ENCODE data around the gene SRPK2. TPM values are rescaled to one million over a fixed set of nuclear protein-coding genes. Genes with fewer than 3 reads are reported as not detected.

SRPK2 gene
- total and polyA plus RNA-seq, 2 of the 8 experiments (the other 6 are each of a cell fraction or from before 2014, with no cell fraction given), result 10.0 to 47.1 TPM

DNA sequence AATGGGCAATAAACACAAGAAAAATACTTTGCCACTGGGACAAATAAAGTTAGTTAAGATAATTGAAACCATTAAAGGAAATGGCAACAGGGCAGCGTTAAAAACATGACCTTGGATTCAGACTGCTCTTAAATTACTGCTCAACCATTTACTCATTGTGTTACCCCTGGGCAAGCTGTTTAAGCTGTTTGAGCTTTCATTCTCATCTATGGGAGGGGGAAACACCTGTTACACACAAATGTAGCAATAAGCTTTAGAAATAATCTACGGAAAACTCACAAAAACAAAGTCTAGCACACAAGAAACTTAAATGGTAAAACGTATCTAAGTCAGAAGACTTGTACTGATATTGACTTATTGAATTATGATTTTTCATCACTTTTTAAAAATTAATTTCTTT is 237.6 kb downstream of the SRPK2 start:
- Histone ChIP-seq H3K14ac (ENCODE audit: insufficient read length) (no peak overlapping the region), H2AFZ (ENCODE audit: low read length) (no peak overlapping the region), H3K27ac (ENCODE audit: low read depth, low read length) (no peak overlapping the region), H4K8ac (ENCODE audit: extremely low read depth, insufficient read depth, low read length) (no peak overlapping the region), H2BK20ac (ENCODE audit: low read length) (no peak overlapping the region), H3K23me2 (ENCODE audit: low read depth, low read length) (no peaks in the 10 kb centered on the region), H4K91ac (replicated peaks; ENCODE audit: insufficient read length, low read length) (no peak overlapping the region), H4K5ac (ENCODE audit: insufficient read length, low read depth, low read length) (no peak overlapping the region), H3K79me2 (ENCODE audit: control insufficient read depth in 1 of 2, insufficient read depth in 2 of 2, low read length in 2 of 2) (no peaks in the 10 kb centered on the region), H2BK12ac (ENCODE audit: low read depth, low read length) (no peak overlapping the region), H3K79me1 (ENCODE audit: low read depth, low read length) (no peaks in the 10 kb centered on the region), H2AK5ac (ENCODE audit: low read depth, low read length) (no peak overlapping the region), H3K4me2 (ENCODE audit: insufficient read depth in 1 of 2, low read depth in 2 of 2, low read length in 2 of 2) (no peak overlapping the region), H3K56ac (replicated peaks; ENCODE audit: insufficient read length, low read depth, low read length) (no peak overlapping the region), H3K23ac (ENCODE audit: insufficient read length) (no peak overlapping the region), H4K20me1 (replicated peaks in 1 of 2; ENCODE audit: control insufficient read depth in 1 of 2, insufficient read depth in 2 of 2, low read length in 2 of 2) (no peaks in the 10 kb centered on the region), H3K4ac (replicated peaks; ENCODE audit: insufficient read length, low read depth, low read length) (no peak overlapping the region), H3K27me3 (replicated peaks in 1 of 4; ENCODE audit: control insufficient read depth in 3 of 4, extremely low read depth in 1 of 4, insufficient read depth in 3 of 4, low read length in 3 of 4) (no peaks in the 10 kb centered on the region), H2BK15ac (ENCODE audit: low read length) (no peak overlapping the region), H3K18ac (ENCODE audit: extremely low read depth, low read length) (no peak overlapping the region), H3K36me3 (ENCODE audit: control insufficient read depth in 2 of 4, insufficient read depth in 4 of 4, low read length in 3 of 4) (peaks cover 0 to 2% (median 0%) of the 10 kb centered on the region in 4 experiments; a peak in 1 of 8 replicates), H3K4me1 (replicated peaks in 1 of 4; ENCODE audit: control insufficient read depth in 3 of 4, insufficient read depth in 4 of 4, low read length in 3 of 4) (no peaks in the 10 kb centered on the region), H3K9ac (replicated peaks in 1 of 4; ENCODE audit: extremely low read depth in 1 of 4, low read depth in 3 of 4, low read length in 3 of 4) (no peak overlapping the region), H2BK120ac (replicated peaks; ENCODE audit: low read depth, low read length) (no peak overlapping the region), H3K9me3 (ENCODE audit: insufficient read depth in 2 of 2, low read depth in 1 of 2, low read length in 1 of 2) (no peaks in the 10 kb centered on the region), H3K4me3 (ENCODE audit: extremely low read depth in 1 of 4, insufficient read depth in 2 of 4, low read depth in 3 of 4, low read length in 4 of 4) (no peak overlapping the region), H2BK5ac (ENCODE audit: low read depth, low read length) (no peak overlapping the region)
- ChIA-PET CTCF (ENCODE audit: partially characterized antibody) (interaction anchor here (0.8 to 2.9 kb wide), 6 partner anchors 10 to 201 kb away, joined by 3 to 9 read pairs (median 4); no protein-coding TSS in a partner anchor), POLR2A (ENCODE audit: partially characterized antibody) (no interaction called here)
- FAIRE-seq (no peak), DNase-seq (ENCODE audit: low read depth in 1 of 2, low spot score in 2 of 2) (no peak)
- no peak for TF ChIP-seq KDM4A (IDR thresholded peaks at IDR 0.05; ENCODE audit: low read depth, low read length, severe bottlenecking)
- TF ChIP-seq POLR2AphosphoS5 (IDR thresholded peaks at IDR 0.05; ENCODE audit: low read depth, low read length), result no peak
- TF ChIP-seq BCL11A (IDR thresholded peaks at IDR 0.05; ENCODE audit: low read depth in 2 of 2, low read length in 2 of 2), result no peak
- TF ChIP-seq, protein P1, sequence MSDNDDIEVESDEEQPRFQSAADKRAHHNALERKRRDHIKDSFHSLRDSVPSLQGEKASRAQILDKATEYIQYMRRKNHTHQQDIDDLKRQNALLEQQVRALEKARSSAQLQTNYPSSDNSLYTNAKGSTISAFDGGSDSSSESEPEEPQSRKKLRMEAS (IDR thresholded peaks at IDR 0.05), result no peak
- TF ChIP-seq GABPA (IDR thresholded peaks at IDR 0.05; ENCODE audit: borderline replicate concordance, insufficient read depth, low read length), result no peak
- TF ChIP-seq YY1 (IDR thresholded peaks at IDR 0.05; ENCODE audit: low read depth, low read length), result no peak
- TF ChIP-seq TCF12 (IDR thresholded peaks at IDR 0.05; ENCODE audit: low read depth, low read length), result no peak
- TF ChIP-seq POU5F1 (IDR thresholded peaks at IDR 0.05; ENCODE audit: low read depth, low read length), result no peak
- no peak for TF ChIP-seq SP4 (IDR thresholded peaks at IDR 0.05; ENCODE audit: low read length)
- 86% methylated on average over 3 of the region's 3 CpGs; no CpG with 5 or more reads in 1 of the 2 experiments for WGBS, 2 experiments (ENCODE audit: extremely low coverage in 1 of 2, insufficient coverage in 1 of 2, insufficient read length in 1 of 2, insufficient replicate concordance in 2 of 2, low coverage in 1 of 2, low lambda C conversion rate in 2 of 2, missing lambda C conversion rate in 1 of 2)
